GM23338 (cell line): Measurements from ENCODE around the gene TMEM11. TPM values are rescaled to one million over a fixed set of nuclear protein-coding genes. Genes with fewer than 3 reads are reported as not detected.

ENCODE experiments used
- ATAC-seq: fragments of 200-7000 bp; cut with Tn5 transposase; 3 replicates; pipeline ENCODE4 v1.9.1; 2020
- DNase-seq: peaks from one replicate; pipeline ENCODE4 v3.0.0-alpha.2; 2015; ENCODE audit warnings: low spot score
- H2AFZ ChIP-seq: fragments of 200-600 bp; sonication (generic); 2 replicates; pipeline ENCODE4 v1.8.0; 2016; ENCODE audit warnings: antibody characterized with exemption, mild to moderate bottlenecking, moderate library complexity
- H3F3A ChIP-seq: fragments of 200-600 bp; sonication (generic); replicated peaks from 2 replicates; pipeline ENCODE4 v1.8.0; 2017; ENCODE audit warnings: antibody characterized with exemption, mixed run types, low read depth
- H3K27ac ChIP-seq: fragments of 200-600 bp; sonication (generic); 2 replicates; pipeline ENCODE4 v1.6.1; 2016; ENCODE audit warnings: low read depth
- H3K27me3 ChIP-seq: fragments of 200-600 bp; sonication (generic); 2 replicates; pipeline ENCODE4 v1.8.0; 2016; ENCODE audit warnings: mild to moderate bottlenecking, mixed run types, moderate library complexity; ENCODE audit not compliant: insufficient read depth
- H3K36me3 ChIP-seq: fragments of 200-600 bp; sonication (generic); 2 replicates; pipeline ENCODE4 v1.8.0; 2016; ENCODE audit warnings: mild to moderate bottlenecking; ENCODE audit not compliant: insufficient read depth
- H3K4me1 ChIP-seq: fragments of 200-600 bp; sonication (generic); 2 replicates; pipeline ENCODE4 v1.8.0; 2016; ENCODE audit warnings: mild to moderate bottlenecking, moderate library complexity; ENCODE audit not compliant: insufficient read depth
- H3K4me2 ChIP-seq: fragments of 200-600 bp; sonication (generic); 2 replicates; pipeline ENCODE4 v1.7.1; 2017; ENCODE audit warnings: mixed run types
- H3K4me3 ChIP-seq: fragments of 200-600 bp; sonication (generic); 2 replicates; pipeline ENCODE4 v1.6.1; 2016; ENCODE audit warnings: mixed run types
- H3K79me2 ChIP-seq: fragments of 200-600 bp; sonication (generic); replicated peaks from 2 replicates; pipeline ENCODE4 v1.8.0; 2017; ENCODE audit warnings: mild to moderate bottlenecking; ENCODE audit not compliant: insufficient read depth
- H3K9me2 ChIP-seq: fragments of 200-600 bp; sonication (generic); 2 replicates; pipeline ENCODE4 v1.8.0; 2017; ENCODE audit not compliant: insufficient read depth
- H4K20me1 ChIP-seq: fragments of 200-600 bp; sonication (generic); replicated peaks from 2 replicates; pipeline ENCODE4 v1.8.0; 2017; ENCODE audit warnings: mild to moderate bottlenecking; ENCODE audit not compliant: insufficient read depth
- H3K27ac Mint-ChIP-seq: 2 replicates; pipeline ENCODE4 v1.8.0; 2020; ENCODE audit warnings: inconsistent platforms, mild to moderate bottlenecking, moderate library complexity, mixed read lengths
- H3K27me3 Mint-ChIP-seq: 3 replicates; pipeline ENCODE4 v1.8.0; 2022; ENCODE audit warnings: low read depth, mild to moderate bottlenecking, moderate library complexity, mixed read lengths, inconsistent platforms; ENCODE audit not compliant: insufficient read depth, poor library complexity
- H3K36me3 Mint-ChIP-seq: 3 replicates; pipeline ENCODE4 v1.8.0; 2021; ENCODE audit warnings: low read depth, mild to moderate bottlenecking, inconsistent platforms, moderate library complexity, mixed read lengths
- H3K4me1 Mint-ChIP-seq: 3 replicates; pipeline ENCODE4 v1.8.0; 2020; ENCODE audit warnings: mild to moderate bottlenecking, inconsistent platforms, mixed read lengths
- H3K4me3 Mint-ChIP-seq: 3 replicates; pipeline ENCODE4 v1.8.0; 2021; ENCODE audit warnings: moderate library complexity, mild to moderate bottlenecking, inconsistent platforms, mixed read lengths
- H3K9me3 Mint-ChIP-seq: 3 replicates; pipeline ENCODE4 v1.8.0; 2020; ENCODE audit warnings: moderate library complexity, mild to moderate bottlenecking, inconsistent platforms, mixed read lengths
- ETS1 ChIP-seq: IDR thresholded peaks from 2 replicates; pipeline ENCODE4 v1.6.1; 2016; ENCODE audit warnings: antibody characterized with exemption
- EZH2 ChIP-seq: fragments of 200-600 bp; sonication (generic); IDR thresholded peaks from one replicate; pipeline ENCODE4 v1.8.0; 2017; ENCODE audit warnings: antibody characterized with exemption, mild to moderate bottlenecking, low read depth; ENCODE audit not compliant: unreplicated experiment
- EZH2phosphoT487 ChIP-seq: fragments of 200-600 bp; sonication (generic); IDR thresholded peaks from one replicate; pipeline ENCODE4 v1.8.1; 2018; ENCODE audit warnings: antibody characterized with exemption; ENCODE audit not compliant: unreplicated experiment
- NANOG ChIP-seq: IDR thresholded peaks from 2 replicates; pipeline ENCODE4 v1.6.1; 2016; ENCODE audit warnings: antibody characterized with exemption, borderline replicate concordance
- POLR2AphosphoS5 ChIP-seq: IDR thresholded peaks from 2 replicates; pipeline ENCODE4 v1.6.1; 2016; ENCODE audit warnings: antibody characterized with exemption, low read depth
- STAT1 ChIP-seq: IDR thresholded peaks from one replicate; pipeline ENCODE4 v1.6.1; 2016; ENCODE audit warnings: antibody characterized with exemption; ENCODE audit not compliant: unreplicated experiment
- polyA plus RNA-seq: library from polyadenylated mRNA; unstranded; fragments of >200 nt; fragmentation: Nextera tagmentation; extraction: Ambion mirVana; gene quantifications from 2 replicates; pipeline ENCODE4 v1.2.1, GENCODE V29; 2016
- total RNA-seq: library from RNA; depleted of rRNA; stranded (reverse); fragments of >200 nt; shearing (Covaris generic); gene quantifications from 2 replicates; pipeline ENCODE4 v1.2.3, GENCODE V29; 2014
- TF ChIP-seq, protein P1 (sequence below): IDR thresholded peaks from one replicate; pipeline ENCODE4 v1.6.1; 2018; ENCODE audit warnings: antibody characterized with exemption; ENCODE audit not compliant: unreplicated experiment
- TF ChIP-seq, protein P2 (sequence below): fragments of 250-450 bp; sonication (Bioruptor Pico); IDR thresholded peaks from 2 replicates; pipeline ENCODE4 v1.5.0; 2020; ENCODE audit warnings: mild to moderate bottlenecking, moderate library complexity

TMEM11 gene
- total and polyA plus RNA-seq, 2 experiments from 2014 or later: 38.5 to 90.2 TPM

DNA sequence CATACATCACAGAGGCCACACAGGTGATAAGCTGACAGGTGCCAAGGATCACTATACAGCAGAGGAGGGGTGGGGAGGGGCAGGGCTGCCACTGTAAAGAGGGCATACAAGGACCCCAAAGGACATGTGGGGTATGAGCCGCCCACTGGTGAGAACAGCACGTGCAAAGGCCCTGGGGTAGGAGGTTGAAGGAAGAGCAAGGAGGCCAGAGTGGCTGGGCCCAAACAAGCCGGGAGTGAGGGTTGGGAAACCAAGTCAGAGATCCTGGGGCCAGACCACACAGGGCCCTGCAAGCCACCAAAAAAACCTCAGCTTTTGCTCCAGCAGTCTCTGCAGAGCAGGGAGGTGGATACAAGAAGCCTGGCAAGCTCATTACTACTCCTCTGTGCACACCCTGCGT, 32.7 kb upstream of the TMEM11 start:
- H3K4me1 ChIP-seq: no peaks in the 10 kb centered on the region
- H3K36me3 Mint-ChIP-seq: no peaks in the 10 kb centered on the region
- TF ChIP-seq EZH2phosphoT487: no peak
- TF ChIP-seq, protein P1, sequence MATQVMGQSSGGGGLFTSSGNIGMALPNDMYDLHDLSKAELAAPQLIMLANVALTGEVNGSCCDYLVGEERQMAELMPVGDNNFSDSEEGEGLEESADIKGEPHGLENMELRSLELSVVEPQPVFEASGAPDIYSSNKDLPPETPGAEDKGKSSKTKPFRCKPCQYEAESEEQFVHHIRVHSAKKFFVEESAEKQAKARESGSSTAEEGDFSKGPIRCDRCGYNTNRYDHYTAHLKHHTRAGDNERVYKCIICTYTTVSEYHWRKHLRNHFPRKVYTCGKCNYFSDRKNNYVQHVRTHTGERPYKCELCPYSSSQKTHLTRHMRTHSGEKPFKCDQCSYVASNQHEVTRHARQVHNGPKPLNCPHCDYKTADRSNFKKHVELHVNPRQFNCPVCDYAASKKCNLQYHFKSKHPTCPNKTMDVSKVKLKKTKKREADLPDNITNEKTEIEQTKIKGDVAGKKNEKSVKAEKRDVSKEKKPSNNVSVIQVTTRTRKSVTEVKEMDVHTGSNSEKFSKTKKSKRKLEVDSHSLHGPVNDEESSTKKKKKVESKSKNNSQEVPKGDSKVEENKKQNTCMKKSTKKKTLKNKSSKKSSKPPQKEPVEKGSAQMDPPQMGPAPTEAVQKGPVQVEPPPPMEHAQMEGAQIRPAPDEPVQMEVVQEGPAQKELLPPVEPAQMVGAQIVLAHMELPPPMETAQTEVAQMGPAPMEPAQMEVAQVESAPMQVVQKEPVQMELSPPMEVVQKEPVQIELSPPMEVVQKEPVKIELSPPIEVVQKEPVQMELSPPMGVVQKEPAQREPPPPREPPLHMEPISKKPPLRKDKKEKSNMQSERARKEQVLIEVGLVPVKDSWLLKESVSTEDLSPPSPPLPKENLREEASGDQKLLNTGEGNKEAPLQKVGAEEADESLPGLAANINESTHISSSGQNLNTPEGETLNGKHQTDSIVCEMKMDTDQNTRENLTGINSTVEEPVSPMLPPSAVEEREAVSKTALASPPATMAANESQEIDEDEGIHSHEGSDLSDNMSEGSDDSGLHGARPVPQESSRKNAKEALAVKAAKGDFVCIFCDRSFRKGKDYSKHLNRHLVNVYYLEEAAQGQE: no peak
- TF ChIP-seq, protein P2, sequence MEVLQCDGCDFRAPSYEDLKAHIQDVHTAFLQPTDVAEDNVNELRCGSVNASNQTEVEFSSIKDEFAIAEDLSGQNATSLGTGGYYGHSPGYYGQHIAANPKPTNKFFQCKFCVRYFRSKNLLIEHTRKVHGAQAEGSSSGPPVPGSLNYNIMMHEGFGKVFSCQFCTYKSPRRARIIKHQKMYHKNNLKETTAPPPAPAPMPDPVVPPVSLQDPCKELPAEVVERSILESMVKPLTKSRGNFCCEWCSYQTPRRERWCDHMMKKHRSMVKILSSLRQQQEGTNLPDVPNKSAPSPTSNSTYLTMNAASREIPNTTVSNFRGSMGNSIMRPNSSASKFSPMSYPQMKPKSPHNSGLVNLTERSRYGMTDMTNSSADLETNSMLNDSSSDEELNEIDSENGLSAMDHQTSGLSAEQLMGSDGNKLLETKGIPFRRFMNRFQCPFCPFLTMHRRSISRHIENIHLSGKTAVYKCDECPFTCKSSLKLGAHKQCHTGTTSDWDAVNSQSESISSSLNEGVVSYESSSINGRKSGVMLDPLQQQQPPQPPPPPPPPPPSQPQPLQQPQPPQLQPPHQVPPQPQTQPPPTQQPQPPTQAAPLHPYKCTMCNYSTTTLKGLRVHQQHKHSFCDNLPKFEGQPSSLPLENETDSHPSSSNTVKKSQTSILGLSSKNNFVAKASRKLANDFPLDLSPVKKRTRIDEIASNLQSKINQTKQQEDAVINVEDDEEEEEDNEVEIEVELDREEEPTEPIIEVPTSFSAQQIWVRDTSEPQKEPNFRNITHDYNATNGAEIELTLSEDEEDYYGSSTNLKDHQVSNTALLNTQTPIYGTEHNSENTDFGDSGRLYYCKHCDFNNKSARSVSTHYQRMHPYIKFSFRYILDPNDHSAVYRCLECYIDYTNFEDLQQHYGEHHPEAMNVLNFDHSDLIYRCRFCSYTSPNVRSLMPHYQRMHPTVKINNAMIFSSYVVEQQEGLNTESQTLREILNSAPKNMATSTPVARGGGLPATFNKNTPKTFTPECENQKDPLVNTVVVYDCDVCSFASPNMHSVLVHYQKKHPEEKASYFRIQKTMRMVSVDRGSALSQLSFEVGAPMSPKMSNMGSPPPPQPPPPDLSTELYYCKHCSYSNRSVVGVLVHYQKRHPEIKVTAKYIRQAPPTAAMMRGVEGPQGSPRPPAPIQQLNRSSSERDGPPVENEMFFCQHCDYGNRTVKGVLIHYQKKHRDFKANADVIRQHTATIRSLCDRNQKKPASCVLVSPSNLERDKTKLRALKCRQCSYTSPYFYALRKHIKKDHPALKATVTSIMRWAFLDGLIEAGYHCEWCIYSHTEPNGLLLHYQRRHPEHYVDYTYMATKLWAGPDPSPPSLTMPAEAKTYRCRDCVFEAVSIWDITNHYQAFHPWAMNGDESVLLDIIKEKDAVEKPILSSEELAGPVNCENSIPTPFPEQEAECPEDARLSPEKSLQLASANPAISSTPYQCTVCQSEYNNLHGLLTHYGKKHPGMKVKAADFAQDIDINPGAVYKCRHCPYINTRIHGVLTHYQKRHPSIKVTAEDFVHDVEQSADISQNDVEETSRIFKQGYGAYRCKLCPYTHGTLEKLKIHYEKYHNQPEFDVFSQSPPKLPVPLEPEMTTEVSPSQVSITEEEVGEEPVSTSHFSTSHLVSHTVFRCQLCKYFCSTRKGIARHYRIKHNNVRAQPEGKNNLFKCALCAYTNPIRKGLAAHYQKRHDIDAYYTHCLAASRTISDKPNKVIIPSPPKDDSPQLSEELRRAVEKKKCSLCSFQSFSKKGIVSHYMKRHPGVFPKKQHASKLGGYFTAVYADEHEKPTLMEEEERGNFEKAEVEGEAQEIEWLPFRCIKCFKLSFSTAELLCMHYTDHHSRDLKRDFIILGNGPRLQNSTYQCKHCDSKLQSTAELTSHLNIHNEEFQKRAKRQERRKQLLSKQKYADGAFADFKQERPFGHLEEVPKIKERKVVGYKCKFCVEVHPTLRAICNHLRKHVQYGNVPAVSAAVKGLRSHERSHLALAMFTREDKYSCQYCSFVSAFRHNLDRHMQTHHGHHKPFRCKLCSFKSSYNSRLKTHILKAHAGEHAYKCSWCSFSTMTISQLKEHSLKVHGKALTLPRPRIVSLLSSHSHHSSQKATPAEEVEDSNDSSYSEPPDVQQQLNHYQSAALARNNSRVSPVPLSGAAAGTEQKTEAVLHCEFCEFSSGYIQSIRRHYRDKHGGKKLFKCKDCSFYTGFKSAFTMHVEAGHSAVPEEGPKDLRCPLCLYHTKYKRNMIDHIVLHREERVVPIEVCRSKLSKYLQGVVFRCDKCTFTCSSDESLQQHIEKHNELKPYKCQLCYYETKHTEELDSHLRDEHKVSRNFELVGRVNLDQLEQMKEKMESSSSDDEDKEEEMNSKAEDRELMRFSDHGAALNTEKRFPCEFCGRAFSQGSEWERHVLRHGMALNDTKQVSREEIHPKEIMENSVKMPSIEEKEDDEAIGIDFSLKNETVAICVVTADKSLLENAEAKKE: no peak
- TF ChIP-seq NANOG: no peak
- no peak for TF ChIP-seq POLR2AphosphoS5
- TF ChIP-seq STAT1: no peak
- TF ChIP-seq ETS1: no peak
- no peak for TF ChIP-seq EZH2

More for the DNA sequence above, 32.7 kb upstream of the TMEM11 start:
- Histone ChIP-seq H3K9me2 (no peaks in the 10 kb centered on the region), H3K36me3 (no peaks in the 10 kb centered on the region), H3F3A (no peaks in the 10 kb centered on the region), H4K20me1 (no peaks in the 10 kb centered on the region), H3K79me2 (no peaks in the 10 kb centered on the region), H3K4me3 (no peak overlapping the region), H2AFZ (no peak overlapping the region), H3K27me3 (no peaks in the 10 kb centered on the region), H3K4me2 (no peak overlapping the region), H3K27ac (no peak overlapping the region)
- Mint-ChIP-seq H3K4me1 (peaks cover 3% of the 10 kb centered on the region), H3K9me3 (no peaks in the 10 kb centered on the region; the same call in 2 of the 3 replicates), H3K27me3 (peaks cover 4% of the 10 kb centered on the region), H3K4me3 (no peak overlapping the region), H3K27ac (no peak overlapping the region)
- ATAC-seq (no peak), DNase-seq (no peak)
